HT-29 (cell line): Measurements from ENCODE around the gene EPB41L2. TPM values are rescaled to one million over a fixed set of nuclear protein-coding genes. Genes with fewer than 3 reads are reported as not detected.

Experiments used
- DNase-seq: peaks from one replicate; pipeline ENCODE4 v3.0.0-alpha.2; 2015; ENCODE audit warnings: low spot score
- total RNA-seq: library from RNA; depleted of rRNA; stranded (reverse); fragments of >200 nt; shearing (Covaris generic); gene quantifications from 2 replicates; pipeline ENCODE4 v1.2.3, GENCODE V29; 2014

The EPB41L2 gene
- total RNA-seq, 1 experiment from 2014 or later = 9.5 TPM

GRCh38 chr6:130865793-130866192 is 197.3 kb downstream of the EPB41L2 start:
- no peak for DNase-seq

GRCh38 chr6:130864344-130864743 is 198.7 kb downstream of the EPB41L2 start:
- DNase-seq = no peak

DNA sequence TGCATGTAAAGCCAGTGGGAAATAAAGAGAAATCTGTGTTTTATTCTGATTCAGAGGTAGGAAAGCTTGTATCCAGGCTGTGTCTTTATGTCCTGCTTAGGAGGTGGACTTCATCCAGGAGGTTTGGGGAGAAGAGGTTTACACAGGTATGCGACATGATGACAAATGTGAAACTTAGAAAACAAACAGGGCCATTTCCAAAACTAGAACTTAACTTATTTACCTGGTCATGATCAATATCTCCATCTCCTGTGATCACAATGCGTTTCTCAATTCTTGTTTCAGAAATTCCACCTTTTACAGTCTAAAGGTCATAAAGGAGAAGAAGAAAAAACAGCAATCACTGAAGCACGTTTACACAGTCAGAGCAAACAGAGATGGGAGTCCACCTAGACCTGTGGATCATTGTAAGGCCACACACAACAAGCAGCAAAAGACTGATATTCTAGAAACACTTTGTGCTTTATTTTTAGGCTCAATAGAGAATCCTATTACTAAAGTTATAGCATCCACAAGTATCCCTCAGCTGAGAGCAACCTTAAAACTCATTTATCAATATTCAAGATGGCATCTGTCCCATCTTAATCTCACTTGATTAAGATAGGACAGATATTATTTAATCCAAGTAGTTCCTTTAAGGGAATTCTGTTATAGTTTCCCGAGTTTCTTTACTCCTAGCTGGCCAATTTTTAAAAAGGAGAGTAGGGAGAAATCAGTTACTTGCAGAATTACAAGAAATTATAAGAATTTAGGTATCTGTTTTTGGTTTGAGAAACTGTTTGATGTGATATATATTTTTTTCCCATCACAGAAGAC is 199.4 kb downstream of the EPB41L2 start:
- DNase-seq = no peak

GRCh38 chr6:130862370-130862769 is 200.7 kb downstream of the EPB41L2 start:
- DNase-seq = no peak

GRCh38 chr6:130859161-130859867 is 203.7 kb downstream of the EPB41L2 start:
- DNase-seq = no peak

GRCh38 chr6:130858498-130859160 is 204.4 kb downstream of the EPB41L2 start:
- DNase-seq = no peak

DNA sequence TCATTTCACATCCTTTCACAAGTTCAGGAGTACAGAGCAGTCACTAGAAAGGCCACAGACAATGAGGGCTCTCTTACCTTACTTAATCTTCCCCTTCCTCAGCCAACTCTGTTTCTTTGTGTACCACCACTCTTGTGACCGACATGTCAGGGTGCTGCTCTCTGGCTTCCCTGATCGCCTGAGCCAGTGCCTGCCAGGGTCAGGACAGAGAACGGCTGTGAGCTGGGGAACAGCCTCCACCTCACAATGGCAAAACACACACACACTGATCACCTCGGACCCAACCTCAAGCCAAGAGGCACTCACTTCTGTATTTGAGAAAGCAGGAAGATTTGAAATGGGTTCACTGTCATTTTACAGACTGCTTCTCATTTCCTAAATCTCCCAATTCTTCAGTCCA is 205.0 kb downstream of the EPB41L2 start:
- DNase-seq = no peak

DNA sequence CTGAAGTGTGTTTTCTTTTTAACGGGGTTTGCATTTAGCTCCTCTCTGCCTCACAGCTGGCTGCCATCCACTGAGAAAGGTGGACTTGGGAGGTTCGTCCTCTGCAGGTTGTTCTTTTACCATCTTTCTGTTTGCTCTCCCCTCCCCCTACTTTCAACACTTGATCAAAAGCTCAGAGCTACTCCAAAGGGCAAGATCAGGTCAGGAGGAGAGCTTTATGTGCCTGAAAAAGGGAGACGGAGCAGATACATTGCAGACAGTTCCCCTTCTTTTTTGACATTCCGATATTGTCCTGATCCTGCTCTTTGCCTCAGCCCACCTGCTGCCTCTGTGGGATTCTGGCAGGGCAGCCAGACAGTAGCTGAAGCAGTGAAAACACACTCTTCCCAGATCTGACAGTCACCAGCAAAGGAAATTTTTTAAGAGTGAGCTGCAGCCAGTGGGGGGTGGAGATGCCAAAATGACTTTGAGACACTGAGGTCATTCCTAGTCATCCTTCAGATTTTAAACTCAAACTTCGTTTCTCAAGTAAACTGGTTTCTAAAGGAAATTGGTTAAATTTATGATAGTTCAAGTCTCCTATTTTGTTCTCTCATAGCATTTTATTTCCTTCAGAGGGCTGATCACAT is 209.4 kb downstream of the EPB41L2 start:
- DNase-seq = no peak

- no peak for DNase-seq
These were observed 210.0 kb downstream of the EPB41L2 start for GRCh38 chr6:130852844-130853554.

DNA sequence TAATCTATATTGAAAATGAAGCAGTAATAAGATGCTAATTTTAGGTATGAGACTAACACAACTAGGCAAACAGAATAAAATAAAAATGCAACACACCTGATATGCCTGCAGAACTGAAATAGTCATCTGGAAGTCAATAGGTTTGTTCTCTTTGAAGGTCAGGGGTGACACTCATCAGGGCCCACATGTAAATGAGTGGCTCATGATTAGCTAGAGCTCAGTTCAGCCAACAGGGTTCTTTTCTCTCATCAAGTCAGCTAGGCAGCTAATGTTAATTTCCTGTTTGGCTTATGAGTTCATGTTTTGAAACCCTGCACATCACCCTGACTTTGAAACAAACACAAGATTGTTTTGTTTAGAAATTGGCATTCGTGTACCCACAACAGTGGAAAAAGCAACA is 212.0 kb downstream of the EPB41L2 start:
- DNase-seq = no peak

DNA sequence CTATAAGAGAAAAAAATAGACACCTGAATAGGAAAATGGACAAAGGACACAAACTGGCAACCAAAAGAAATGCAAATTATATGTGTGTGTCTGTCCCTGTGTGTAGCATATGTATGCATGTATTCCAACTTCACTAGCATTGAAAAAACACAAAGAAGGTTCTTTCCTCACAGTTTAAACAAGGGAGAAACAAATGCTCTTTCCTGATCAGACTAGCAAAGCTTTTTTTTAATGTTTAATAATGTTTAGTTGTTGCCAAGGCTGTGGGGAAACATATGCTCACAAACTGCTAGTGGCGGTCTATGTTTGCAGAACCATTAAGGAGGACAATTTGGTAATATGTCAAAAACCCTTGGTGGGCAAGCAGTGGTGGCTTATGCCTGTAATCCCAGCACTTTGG is 213.5 kb downstream of the EPB41L2 start:
- no peak for DNase-seq

DNA sequence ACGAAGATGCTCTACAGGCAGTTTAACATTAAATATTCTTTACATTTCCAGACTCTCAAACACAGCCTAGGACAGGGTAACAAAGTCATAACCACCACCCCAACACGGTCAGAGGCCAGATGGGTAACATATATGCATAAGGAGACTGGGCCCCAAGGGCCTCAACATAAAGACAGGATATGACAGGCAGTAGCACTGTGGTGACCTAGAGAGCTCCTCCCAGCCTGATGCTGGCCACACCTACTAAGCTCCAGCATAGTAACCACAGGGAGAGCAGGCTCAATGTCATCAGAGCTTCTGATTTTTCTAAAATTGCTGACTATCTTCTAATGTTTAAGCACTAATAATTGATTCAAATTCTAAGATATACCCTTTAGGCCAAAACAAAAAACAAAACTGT is 214.1 kb downstream of the EPB41L2 start:
- DNase-seq = no peak

DNA sequence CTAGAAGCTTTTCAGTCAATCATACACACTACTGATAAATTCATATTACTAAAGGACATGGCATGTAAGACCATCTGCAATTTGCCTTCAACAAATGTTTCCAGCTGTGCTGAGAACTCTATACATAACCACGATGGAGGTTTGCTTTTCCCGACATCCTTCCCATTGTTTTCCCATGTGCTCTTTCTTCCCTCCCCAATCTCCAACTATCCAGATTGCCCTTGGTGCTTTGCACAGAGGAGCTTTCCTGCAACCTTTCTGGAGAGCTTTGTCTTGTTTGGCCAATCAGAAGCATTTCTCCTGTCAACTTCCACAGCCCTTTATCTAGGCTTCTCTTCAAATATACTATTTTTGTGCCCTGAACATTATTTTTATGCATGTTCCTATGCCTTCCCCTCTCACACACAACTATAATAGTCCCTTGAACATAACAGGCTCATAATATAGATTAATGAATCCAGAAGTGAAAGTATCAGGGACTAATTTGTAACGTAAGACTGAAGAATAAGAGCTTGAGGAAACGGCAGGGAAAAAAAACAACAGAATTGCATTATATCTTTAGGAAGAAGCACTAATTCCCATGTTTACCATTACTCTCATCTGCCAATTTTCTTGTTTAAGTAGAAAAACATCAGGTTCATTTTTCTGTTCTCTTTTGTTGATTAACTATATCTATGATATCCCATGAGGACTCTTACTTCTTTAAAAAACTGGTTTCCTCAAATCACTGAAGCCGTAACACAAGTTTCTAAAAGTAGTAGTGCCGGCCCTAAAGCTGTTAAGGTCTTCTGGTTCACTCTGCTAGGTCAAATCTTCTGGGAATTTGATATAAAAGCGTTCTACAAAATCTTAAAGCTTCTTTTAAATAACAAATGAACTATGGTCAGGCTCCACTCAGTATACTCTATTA is 215.8 kb downstream of the EPB41L2 start:
- DNase-seq = no peak

DNA sequence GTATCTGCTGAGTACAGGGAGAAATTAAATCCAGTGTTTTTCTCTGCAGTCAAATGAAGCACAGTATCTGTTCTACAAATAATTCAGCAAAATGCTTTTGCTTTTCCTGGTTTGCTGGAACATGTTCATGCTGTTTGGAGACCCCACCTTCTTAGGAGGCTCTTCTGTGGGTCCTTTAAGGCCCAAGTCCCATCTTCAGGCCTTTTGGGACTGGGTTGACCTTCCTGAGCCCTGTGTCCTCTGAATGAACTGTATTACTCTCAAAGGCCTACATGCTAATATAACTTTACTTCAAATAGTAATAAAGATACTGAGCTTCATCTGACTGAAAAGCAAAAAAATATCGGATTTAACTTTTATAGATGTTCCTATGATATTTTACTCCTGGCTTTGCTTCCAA is 216.5 kb downstream of the EPB41L2 start:
- no peak for DNase-seq

DNA sequence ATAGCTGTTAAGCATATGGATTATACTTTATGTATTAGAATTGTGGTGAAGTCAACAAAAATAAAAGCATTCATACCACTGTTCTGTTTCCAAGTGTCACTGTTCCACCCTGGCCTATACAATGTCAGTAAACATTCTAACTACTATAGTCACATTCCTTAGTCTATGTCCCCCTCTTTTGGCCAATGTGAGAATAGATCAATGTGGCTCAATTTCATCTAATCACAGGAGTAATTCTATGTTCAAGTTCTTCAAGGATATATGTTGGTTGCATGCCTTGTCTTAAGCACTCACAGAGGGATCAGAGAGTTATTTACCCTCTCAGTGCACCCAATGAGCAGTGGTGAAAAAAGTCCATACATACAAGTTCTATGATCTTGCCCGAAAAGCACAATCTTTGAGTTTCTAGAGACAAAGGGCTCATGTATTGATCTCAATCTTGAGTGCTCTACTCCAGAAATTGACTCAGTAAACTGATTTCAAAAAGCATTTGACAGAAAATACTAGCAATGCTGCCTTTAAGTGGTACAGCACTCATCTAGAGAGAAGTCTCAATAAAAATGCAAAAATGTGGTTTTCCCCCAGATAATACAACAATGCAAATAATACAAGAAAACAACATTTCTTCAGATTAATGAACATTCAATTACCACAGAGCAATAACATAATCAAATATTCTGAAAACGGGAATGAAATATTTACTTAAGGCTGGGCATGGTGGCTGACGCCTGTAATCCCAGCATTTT is 219.3 kb downstream of the EPB41L2 start:
- DNase-seq = peak; percentile 79

- no peak for DNase-seq
These were observed 221.8 kb downstream of the EPB41L2 start for GRCh38 chr6:130841128-130841728.

DNA sequence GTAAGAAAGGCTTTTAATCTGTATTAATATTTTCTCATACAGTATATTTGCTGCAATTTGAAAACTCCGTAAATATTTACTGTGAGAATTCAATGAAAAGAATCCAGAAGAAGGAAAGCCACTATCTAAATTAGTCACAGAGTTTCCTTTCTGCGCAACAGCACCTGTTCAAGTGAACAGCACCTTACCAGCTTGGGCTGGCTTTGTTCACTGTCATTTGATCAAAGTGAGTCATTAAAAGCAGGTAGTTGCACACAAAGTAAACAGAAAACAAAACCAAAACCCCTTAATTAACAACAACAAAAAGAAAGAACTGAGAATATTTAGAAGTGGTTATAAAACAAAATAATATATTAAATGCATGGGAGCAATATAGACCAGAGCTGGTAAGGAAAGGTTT is 223.0 kb downstream of the EPB41L2 start:
- no peak for DNase-seq

DNA sequence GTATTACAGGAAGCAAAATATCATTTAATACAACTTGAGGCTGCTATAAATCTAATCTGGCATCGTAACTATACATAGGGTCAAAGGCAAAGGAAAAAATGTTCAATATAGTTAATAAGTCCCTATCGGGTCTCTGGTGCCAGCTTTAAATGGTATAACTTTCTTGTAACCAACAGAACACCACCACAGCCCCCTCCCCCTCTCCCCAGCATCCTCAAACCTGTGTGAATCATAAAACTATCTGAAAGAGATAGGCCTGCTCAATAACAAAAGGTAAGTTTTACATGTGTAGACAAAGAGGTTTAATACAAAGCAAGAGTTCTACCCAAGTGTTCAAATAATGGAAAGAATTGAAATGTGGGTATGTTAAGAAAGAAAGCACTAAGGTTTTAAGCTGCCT is 223.7 kb downstream of the EPB41L2 start:
- no peak for DNase-seq

GRCh38 chr6:130838951-130839350 is 224.1 kb downstream of the EPB41L2 start:
- no peak for DNase-seq
